ENCODE data around the gene MYO6.

MYO6 gene

GRCh38 chr6:75770844-75771243 lies 21.8 kb downstream of the MYO6 start:
- H3K27ac ChIP-seq: no peak overlapping the region
- TF ChIP-seq CTCF (conservative IDR thresholded peaks at IDR 0.05): no peak

- TF ChIP-seq CTCF (conservative IDR thresholded peaks at IDR 0.05): no peak
- no peak overlapping the region for H3K27ac ChIP-seq
Measured at GRCh38 chr6:75775219-75775618, 26.2 kb downstream of the MYO6 start.

- 0 out of 2 replicates have a peak overlapping the region, but pooled peaks have one; percentile 20 for H3K27ac ChIP-seq
- TF ChIP-seq CTCF (conservative IDR thresholded peaks at IDR 0.05): no peak
Measured at GRCh38 chr6:75776461-75776860, 27.4 kb downstream of the MYO6 start.

GRCh38 chr6:75778757-75779156 lies 29.7 kb downstream of the MYO6 start:
- no peak for TF ChIP-seq CTCF (conservative IDR thresholded peaks at IDR 0.05)
- H3K27ac ChIP-seq: no peak overlapping the region

GRCh38 chr6:75786152-75786551 lies 37.1 kb downstream of the MYO6 start:
- TF ChIP-seq CTCF (conservative IDR thresholded peaks at IDR 0.05): no peak
- no peak overlapping the region for H3K27ac ChIP-seq

- no peak for TF ChIP-seq CTCF (conservative IDR thresholded peaks at IDR 0.05)
- H3K27ac ChIP-seq: no peak overlapping the region
Measured at GRCh38 chr6:75788894-75789293, 39.9 kb downstream of the MYO6 start.

GRCh38 chr6:75791881-75792280 lies 42.8 kb downstream of the MYO6 start:
- H3K27ac ChIP-seq: no peak overlapping the region
- no peak for TF ChIP-seq CTCF (conservative IDR thresholded peaks at IDR 0.05)
